K562 (cell line): ENCODE results near the gene ATXN10. TPM values are rescaled to one million over a fixed set of nuclear protein-coding genes. Genes with fewer than 3 reads are reported as not detected.

Source experiments
- ATAC-seq: fragments of 200-7000 bp; cut with Tn5 transposase; 3 replicates; pipeline ENCODE4 v1.9.1; 2020; ENCODE audit warnings: moderate library complexity
- BruUV-seq: library from RNA; stranded (reverse); fragments of 400-500 nt; replicated peaks from 2 replicates; lab custom pipeline; 2021; lab: Mats Ljungman, UMichigan
- CTCF ChIA-PET: fragments of 300-600 bp; formaldehyde crosslinking; extraction: SDS; loops from one replicate; lab custom pipeline; 2021; ENCODE audit warnings: low intra/inter-chr PET ratio; lab: Yijun Ruan, JAX
- POLR2A ChIA-PET: fragments of 300-600, 350-650 bp; sonication (Branson Sonifier 250); formaldehyde crosslinking; extraction: SDS; loops from one replicate; lab custom pipeline; 2021; ENCODE audit warnings: antibody characterized with exemption, inconsistent platforms; lab: Yijun Ruan, JAX
- DNase-seq, 4 experiments: peaks; one replicate each; pipeline versions ENCODE4 v3.0.0 to v3.0.0-alpha.2; 2011 to 2018; ENCODE audit warnings: low spot score in 3 of 4, mixed read lengths in 3 of 4; ENCODE audit errors: extremely low read depth in 1 of 4
- FAIRE-seq: peaks from 2 replicates; lab custom pipeline; 2011; peaks lifted over from hg19 to GRCh38; lab: Jason Lieb, UNC
- H2AFZ ChIP-seq: 2 replicates; pipeline ENCODE4 v1.6.0; 2011; ENCODE audit warnings: low read depth, low read length, control low read depth, inconsistent platforms
- H3K27ac ChIP-seq: fragments of 200-600 bp; 3 replicates; pipeline ENCODE4 v1.8.0; 2011; ENCODE audit warnings: low read depth, mild to moderate bottlenecking, control low read depth, inconsistent platforms, low read length, moderate library complexity, mixed read lengths; ENCODE audit errors: extremely low read depth
- H3K27me3 ChIP-seq, 2 experiments: fragments of 300-600 bp in 1 of 2; 2 replicates in 1 of 2; 3 replicates in 1 of 2; pipeline versions ENCODE4 v1.6.0 to v1.8.0; 2011; ENCODE audit warnings: inconsistent platforms in 2 of 2, low read length in 2 of 2, mild to moderate bottlenecking in 1 of 2, mixed read lengths in 1 of 2, moderate library complexity in 1 of 2; ENCODE audit not compliant: control insufficient read depth in 2 of 2, insufficient read depth in 2 of 2
- H3K36me3 ChIP-seq: fragments of 300-600 bp; 3 replicates; pipeline ENCODE4 v1.8.0; 2011; ENCODE audit warnings: mild to moderate bottlenecking, low read length, inconsistent platforms; ENCODE audit not compliant: control insufficient read depth, insufficient read depth
- H3K4me1 ChIP-seq, 2 experiments: fragments of 200-600 bp in 1 of 2; replicated peaks in 1 of 2; 2 replicates in 1 of 2; 3 replicates in 1 of 2; pipeline versions ENCODE4 v1.5.1 to v1.8.0; 2011; ENCODE audit warnings: inconsistent platforms in 2 of 2, low read length in 2 of 2, mild to moderate bottlenecking in 1 of 2, mixed read lengths in 1 of 2, moderate library complexity in 1 of 2; ENCODE audit not compliant: control insufficient read depth in 2 of 2, insufficient read depth in 2 of 2
- H3K4me2 ChIP-seq: 2 replicates; pipeline ENCODE4 v1.6.1; 2011; ENCODE audit warnings: low read length, control low read depth, inconsistent platforms, mixed read lengths; ENCODE audit not compliant: insufficient read depth
- H3K4me3 ChIP-seq: fragments of 200-600 bp; sonication (generic), shearing (Covaris generic); 2 replicates; pipeline ENCODE4 v1.5.1; 2016; ENCODE audit warnings: control low read depth, inconsistent platforms
- H3K79me2 ChIP-seq: fragments of 200-600 bp; 3 replicates; pipeline ENCODE4 v1.8.0; 2011; ENCODE audit warnings: low read length, inconsistent platforms; ENCODE audit not compliant: control insufficient read depth, insufficient read depth
- H3K9ac ChIP-seq, 2 experiments: 2 replicates each; pipeline versions ENCODE4 v1.6.0 to v1.6.1; 2011; ENCODE audit warnings: low read depth in 2 of 2, low read length in 2 of 2, control low read depth in 1 of 2, inconsistent platforms in 1 of 2, mild to moderate bottlenecking in 1 of 2, mixed read lengths in 1 of 2; ENCODE audit not compliant: insufficient read depth in 1 of 2
- H3K9me1 ChIP-seq: one replicate; pipeline ENCODE4 v1.6.0; 2011; ENCODE audit warnings: inconsistent platforms, mild to moderate bottlenecking, low read length, moderate library complexity; ENCODE audit not compliant: control insufficient read depth, insufficient read depth
- H3K9me3 ChIP-seq: replicated peaks from 2 replicates; pipeline ENCODE4 v1.5.1; 2011; ENCODE audit warnings: low read depth, low read length, inconsistent platforms; ENCODE audit not compliant: control insufficient read depth, insufficient read depth
- H4K20me1 ChIP-seq: replicated peaks from 2 replicates; pipeline ENCODE4 v1.6.1; 2011; ENCODE audit warnings: low read length, inconsistent platforms, mixed read lengths; ENCODE audit not compliant: control insufficient read depth, insufficient read depth
- KDM4B ChIP-seq, 2 experiments: fragments of 450-650 bp in 1 of 2; sonication (generic) in 1 of 2; IDR thresholded peaks; 2 replicates each; pipeline ENCODE4 v1.6.1; 2016 to 2017; ENCODE audit warnings: borderline replicate concordance in 2 of 2, antibody characterized with exemption in 1 of 2, low read depth in 1 of 2, mild to moderate bottlenecking in 1 of 2
- MED1 ChIP-seq: sonication (generic); formaldehyde crosslinking; IDR thresholded peaks from 2 replicates; pipeline ENCODE4 v1.8.1; 2023; ENCODE audit warnings: missing genetic modification reagents, borderline replicate concordance
- MEIS2 ChIP-seq: fragments of 450-650 bp; IDR thresholded peaks from 2 replicates; pipeline ENCODE4 v1.6.1; 2014; ENCODE audit warnings: mild to moderate bottlenecking; ENCODE audit not compliant: partially characterized antibody
- SIRT6 ChIP-seq: IDR thresholded peaks from one replicate; pipeline ENCODE4 v1.6.1; 2012; ENCODE audit warnings: low read depth, mild to moderate bottlenecking, control low read depth, inconsistent platforms, low read length, moderate library complexity
- ZNF146 ChIP-seq: IDR thresholded peaks from one replicate; pipeline ENCODE4 v1.6.1; 2018; ENCODE audit warnings: missing compliant biosample characterization; ENCODE audit not compliant: unreplicated experiment
- ZNF174 ChIP-seq: fragments of 250-450 bp; sonication (Bioruptor Pico); IDR thresholded peaks from 2 replicates; pipeline ENCODE4 v1.4.0; 2020; ENCODE audit warnings: mild to moderate bottlenecking
- WGBS: fragments of 100-300 bp; shearing (Covaris generic); methylation state at CpG from one replicate; pipeline ENCODE4 v1.1.6; 2016; ENCODE audit warnings: low coverage, mixed read lengths; ENCODE audit not compliant: insufficient coverage; ENCODE audit errors: missing lambda C conversion rate; 5-methylcytosine and 5-hydroxymethylcytosine counted together
- in situ Hi-C: fragments of 300-500 bp; cut with MboI; formaldehyde crosslinking; loops from 4 replicates; pipeline ENCODE4 v1.15.0; 2018; ENCODE audit warnings: inconsistent platforms, mixed read lengths
- intact Hi-C: fragments of 100-400 bp; cut with micrococcal nuclease; formaldehyde crosslinking; loops from 2 replicates; pipeline ENCODE4 v1.14.2; 2022
- polyA plus RNA-seq, 8 experiments: library from polyadenylated mRNA; depleted of rRNA in 4 of 8; stranded (reverse) in 5 of 8; unstranded in 3 of 8; fragments of >200 nt; fragmentation: Nextera tagmentation in 2 of 8; fragmentation: Illumina TruSeq in 1 of 8; extraction: Ambion mirVana in 2 of 8; extraction: Trizol in 1 of 8; gene quantifications; 2 replicates each; pipeline versions ENCODE4 v1.2.1 to v1.2.3, GENCODE V29; 2011 to 2014; ENCODE audit warnings: inconsistent platforms in 1 of 8, missing spikeins in 1 of 8
- total RNA-seq, 7 experiments: library from RNA; depleted of rRNA in 6 of 7; stranded (reverse); fragments of >200 nt in 6 of 7; fragmentation: Illumina TruSeq in 2 of 7; extraction: Trizol in 2 of 7; gene quantifications; 2 replicates each; pipeline versions ENCODE4 v1.2.1 to v1.2.3, GENCODE V29; 2011 to 2021; ENCODE audit warnings: low replicate concordance in 1 of 7
- TF ChIP-seq, protein P1 (sequence below): fragments of 200-800 bp; sonication (Bioruptor generic); IDR thresholded peaks from 2 replicates; pipeline ENCODE4 v1.6.1; 2017; ENCODE audit warnings: missing genetic modification characterization, missing compliant biosample characterization

Gene ATXN10
- total and polyA plus RNA-seq, 9 of the 15 experiments (the other 6 are each of a cell fraction or from before 2014, with no cell fraction given) = 11.5 to 190 (median 33.6) TPM

GRCh38 chr22:45828841-45829240 lies 157.2 kb downstream of the ATXN10 start:
- Histone ChIP-seq H3K9ac (no peak overlapping the region), H3K27ac (no peak overlapping the region), H3K79me2 (no peaks in the 10 kb centered on the region), H3K36me3 (peaks cover 2% of the 10 kb centered on the region; the same call in 1 of the 3 replicates), H3K9me1 (no peaks in the 10 kb centered on the region), H3K27me3 (no peaks in the 10 kb centered on the region), H4K20me1 (no peaks in the 10 kb centered on the region), H3K4me3 (no peak overlapping the region), H2AFZ (no peak overlapping the region), H3K9me3 (no peaks in the 10 kb centered on the region), H3K4me2 (no peak overlapping the region), H3K4me1 (no peaks in the 10 kb centered on the region)
- intact Hi-C loops = no loop called here
- no peak for TF ChIP-seq ZNF174 (CRISPR knock-in tag)
- no peak for TF ChIP-seq KDM4B (IDR thresholded peaks at IDR 0.05; ENCODE audit: borderline replicate concordance in 2 of 2, low read depth in 1 of 2)
- no peak for TF ChIP-seq ZNF146 (CRISPR knock-in tag)
- TF ChIP-seq SIRT6 = no peak
- no peak for TF ChIP-seq MED1
- TF ChIP-seq, protein P1, sequence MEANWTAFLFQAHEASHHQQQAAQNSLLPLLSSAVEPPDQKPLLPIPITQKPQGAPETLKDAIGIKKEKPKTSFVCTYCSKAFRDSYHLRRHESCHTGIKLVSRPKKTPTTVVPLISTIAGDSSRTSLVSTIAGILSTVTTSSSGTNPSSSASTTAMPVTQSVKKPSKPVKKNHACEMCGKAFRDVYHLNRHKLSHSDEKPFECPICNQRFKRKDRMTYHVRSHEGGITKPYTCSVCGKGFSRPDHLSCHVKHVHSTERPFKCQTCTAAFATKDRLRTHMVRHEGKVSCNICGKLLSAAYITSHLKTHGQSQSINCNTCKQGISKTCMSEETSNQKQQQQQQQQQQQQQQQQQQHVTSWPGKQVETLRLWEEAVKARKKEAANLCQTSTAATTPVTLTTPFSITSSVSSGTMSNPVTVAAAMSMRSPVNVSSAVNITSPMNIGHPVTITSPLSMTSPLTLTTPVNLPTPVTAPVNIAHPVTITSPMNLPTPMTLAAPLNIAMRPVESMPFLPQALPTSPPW (CRISPR knock-in tag) = no peak
- TF ChIP-seq MEIS2 = no peak
- in situ Hi-C loops = no loop called here
- DNase-seq = no peak
- ATAC-seq = no peak
- 90% methylated on average over 1 of the region's 1 CpG for WGBS
- ChIA-PET CTCF (no interaction called here), POLR2A (no interaction called here)
- no peak for FAIRE-seq
- BruUV-seq = no TSS peak
